Measurements from ENCODE around the gene PTCD1. TPM values are rescaled to one million over a fixed set of nuclear protein-coding genes. Genes with fewer than 3 reads are reported as not detected.
A peak's percentile ranks its signal among the peaks of the same experiment; 100 is the strongest.

PTCD1 gene
- 10 to 100 TPM in 1 of 4 donors, 1 to 10 TPM in 3; 5.7 to 12.7 (median 6.6) TPM for total RNA-seq

- WGBS, 2 donors = 0 to 1% methylated on average over 26 to 29 of the region's 89 CpGs
- H3K27ac ChIP-seq = peak within 1 kb of the TSS; percentile 89 to 95 (median 92)
- H3K36me3 ChIP-seq = peaks cover 0 to 36% (median 6%) of the 10 kb centered on the region in 3 donors
- H3K27me3 ChIP-seq = no peaks in the 10 kb centered on the region
- no peaks in the 10 kb centered on the region for H3K9me3 ChIP-seq
- DNase-seq = peak; percentile 69
- intact Hi-C loops (cut with DNase I) = no loop called here
- TF ChIP-seq, protein P1, sequence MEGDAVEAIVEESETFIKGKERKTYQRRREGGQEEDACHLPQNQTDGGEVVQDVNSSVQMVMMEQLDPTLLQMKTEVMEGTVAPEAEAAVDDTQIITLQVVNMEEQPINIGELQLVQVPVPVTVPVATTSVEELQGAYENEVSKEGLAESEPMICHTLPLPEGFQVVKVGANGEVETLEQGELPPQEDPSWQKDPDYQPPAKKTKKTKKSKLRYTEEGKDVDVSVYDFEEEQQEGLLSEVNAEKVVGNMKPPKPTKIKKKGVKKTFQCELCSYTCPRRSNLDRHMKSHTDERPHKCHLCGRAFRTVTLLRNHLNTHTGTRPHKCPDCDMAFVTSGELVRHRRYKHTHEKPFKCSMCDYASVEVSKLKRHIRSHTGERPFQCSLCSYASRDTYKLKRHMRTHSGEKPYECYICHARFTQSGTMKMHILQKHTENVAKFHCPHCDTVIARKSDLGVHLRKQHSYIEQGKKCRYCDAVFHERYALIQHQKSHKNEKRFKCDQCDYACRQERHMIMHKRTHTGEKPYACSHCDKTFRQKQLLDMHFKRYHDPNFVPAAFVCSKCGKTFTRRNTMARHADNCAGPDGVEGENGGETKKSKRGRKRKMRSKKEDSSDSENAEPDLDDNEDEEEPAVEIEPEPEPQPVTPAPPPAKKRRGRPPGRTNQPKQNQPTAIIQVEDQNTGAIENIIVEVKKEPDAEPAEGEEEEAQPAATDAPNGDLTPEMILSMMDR (IDR thresholded peaks at IDR 0.05) = peak in 1 of 6 experiments; percentile 32
- TF ChIP-seq POLR2A (IDR thresholded peaks at IDR 0.05) = peak in 3 of 4 donors; percentile 12 to 57 (median 32)
- peaks cover 11 to 70% (median 31%) of the 10 kb centered on the region in 3 donors for H3K4me1 ChIP-seq
- H3K4me3 ChIP-seq = peak within 1 kb of the TSS; percentile 80 to 100 (median 92)
Observed at GRCh38 chr7:99438573-99439480, at the start of gene PTCD1, which contains the start of gene CPSF4. PTCD1 (minus strand) TSS chr7:99438798; CDS start chr7:99435242, 3,556 bp downstream. CPSF4 (plus strand) TSS chr7:99438943; CDS start chr7:99439083, 140 bp downstream.

- Histone ChIP-seq H3K4me3 (no peak overlapping the region), H3K4me1 (peaks cover 0 to 7% (median 0%) of the 10 kb centered on the region in 3 donors), H3K27me3 (no peaks in the 10 kb centered on the region), H3K36me3 (peaks cover 0 to 51% (median 0%) of the 10 kb centered on the region in 3 donors), H3K9me3 (no peaks in the 10 kb centered on the region), H3K27ac (no peak overlapping the region)
- DNase-seq = no peak
- intact Hi-C loops (cut with DNase I) = no loop called here
- 45 to 47% methylated on average over 5 of the region's 5 CpGs for WGBS, 2 donors
- TF ChIP-seq, protein P1 (IDR thresholded peaks at IDR 0.05) = no peak
- no peak for TF ChIP-seq POLR2A (IDR thresholded peaks at IDR 0.05)
Observed at GRCh38 chr7:99485094-99485493, 46.5 kb upstream of the PTCD1 start.

GRCh38 chr7:99478464-99479440 is 40.2 kb upstream of the PTCD1 start:
- no peak for TF ChIP-seq POLR2A (IDR thresholded peaks at IDR 0.05)
- TF ChIP-seq, protein P1 (IDR thresholded peaks at IDR 0.05) = no peak
- Histone ChIP-seq H3K27me3 (no peaks in the 10 kb centered on the region), H3K4me3 (no peak overlapping the region), H3K36me3 (peaks cover 0 to 65% (median 0%) of the 10 kb centered on the region in 3 donors), H3K27ac (peak overlapping the region in 3 of 4 donors; percentile 10 to 39 (median 25)), H3K4me1 (peaks cover 3 to 24% (median 4%) of the 10 kb centered on the region in 3 donors), H3K9me3 (no peaks in the 10 kb centered on the region)
- WGBS, 2 donors = 55 to 82% methylated on average over 7 to 9 of the region's 15 CpGs
- no peak for DNase-seq
- intact Hi-C loops (cut with DNase I) = no loop called here

- H3K27me3 ChIP-seq = no peaks in the 10 kb centered on the region
- TF ChIP-seq, protein P1 (IDR thresholded peaks at IDR 0.05) = no peak
- TF ChIP-seq POLR2A (IDR thresholded peaks at IDR 0.05) = no peak
- DNase-seq = no peak
- intact Hi-C loops (cut with DNase I) = no loop called here
- H3K4me1 ChIP-seq = peaks cover 9 to 44% (median 10%) of the 10 kb centered on the region in 3 donors
- peaks cover 0 to 40% (median 0%) of the 10 kb centered on the region in 3 donors for H3K36me3 ChIP-seq
- no peak overlapping the region for H3K27ac ChIP-seq
- no peak overlapping the region for H3K4me3 ChIP-seq
- no peaks in the 10 kb centered on the region for H3K9me3 ChIP-seq
- WGBS, 2 donors = 65 to 81% methylated on average over 4 to 5 of the region's 5 CpGs
Observed at GRCh38 chr7:99476107-99476506, 37.5 kb upstream of the PTCD1 start.
